Activated CD8-positive, alpha-beta memory T cell treated with anti-CD3 and anti-CD28 coated beads for 24 hours (primary cell): ENCODE data around the gene HS6ST1.

Source experiments
- DNase-seq: peaks from one replicate; pipeline ENCODE4 v3.0.0-alpha.2; 2020

Gene HS6ST1

DNA sequence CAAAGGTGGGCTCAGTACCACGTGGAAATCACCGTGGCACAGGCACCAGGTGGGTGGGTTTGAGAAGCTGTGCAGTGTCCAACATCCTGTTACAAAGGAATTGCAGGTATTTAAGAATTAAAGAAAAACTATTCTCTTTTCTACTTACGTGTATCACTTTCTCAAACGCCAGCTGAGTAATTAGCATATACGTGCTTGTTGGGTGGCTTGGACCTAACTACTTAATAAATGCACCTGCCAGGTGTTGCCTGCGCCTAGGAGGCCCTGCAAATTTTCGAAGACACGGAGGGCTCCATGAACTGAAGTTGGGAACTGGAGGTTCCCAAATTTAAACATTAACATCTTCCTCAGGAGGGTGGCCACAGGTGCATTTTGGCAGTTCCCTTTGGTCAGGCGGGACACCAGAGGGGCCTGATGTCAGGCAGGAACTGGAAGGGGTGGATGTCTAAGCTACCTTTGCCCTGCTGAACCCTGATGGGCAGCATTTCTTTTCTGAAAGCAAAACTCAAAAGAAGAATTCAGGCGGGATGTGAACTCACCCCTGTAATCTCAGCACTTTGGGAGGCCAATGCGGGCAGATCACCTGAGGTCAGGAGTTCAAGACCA is 84.8 kb downstream of the HS6ST1 start:
- no peak for DNase-seq

- peak; percentile 94 for DNase-seq
Measured at GRCh38 chr2:128232965-128233789, 85.5 kb downstream of the HS6ST1 start.

- DNase-seq: no peak
Measured at GRCh38 chr2:128228894-128229293, 89.8 kb downstream of the HS6ST1 start.

DNA sequence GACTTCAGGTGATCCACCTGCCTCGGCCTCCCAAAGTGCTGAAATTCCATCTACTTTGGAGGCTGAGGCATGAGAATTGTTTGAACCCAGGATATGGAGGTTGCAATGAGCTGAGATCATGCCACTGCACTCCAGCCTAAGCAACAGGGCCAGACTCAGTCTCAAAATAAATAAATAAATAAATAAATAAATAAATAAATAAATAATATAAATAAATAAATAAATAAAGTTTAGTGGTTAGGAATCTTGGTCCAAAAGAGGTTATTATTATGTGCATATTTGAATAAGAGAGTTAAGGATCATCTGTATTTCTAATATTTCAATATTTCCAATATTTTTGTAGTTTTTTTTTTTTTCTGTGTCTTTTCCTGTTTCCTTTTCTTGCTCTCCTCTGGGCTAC is 90.8 kb downstream of the HS6ST1 start:
- no peak for DNase-seq

DNA sequence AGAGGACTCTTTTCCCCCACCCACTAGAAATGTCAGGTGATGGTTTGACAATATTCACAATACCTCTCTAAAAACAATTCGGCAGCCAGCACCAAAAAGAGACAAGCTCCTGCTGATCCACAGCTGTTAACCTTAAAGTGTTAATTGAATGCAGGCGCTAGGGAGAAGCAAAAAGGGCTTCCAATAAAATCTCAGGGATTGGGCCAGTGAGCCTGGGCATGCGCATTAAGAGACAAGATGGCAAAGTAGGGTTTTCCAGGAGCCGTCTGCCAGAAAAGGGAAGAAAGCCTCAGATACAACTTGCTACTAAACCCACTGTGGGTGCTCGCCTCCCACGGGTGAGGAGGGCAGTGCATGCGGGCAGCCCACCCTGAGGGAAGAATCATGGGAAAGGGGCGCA is 98.8 kb downstream of the HS6ST1 start:
- DNase-seq: no peak

DNA sequence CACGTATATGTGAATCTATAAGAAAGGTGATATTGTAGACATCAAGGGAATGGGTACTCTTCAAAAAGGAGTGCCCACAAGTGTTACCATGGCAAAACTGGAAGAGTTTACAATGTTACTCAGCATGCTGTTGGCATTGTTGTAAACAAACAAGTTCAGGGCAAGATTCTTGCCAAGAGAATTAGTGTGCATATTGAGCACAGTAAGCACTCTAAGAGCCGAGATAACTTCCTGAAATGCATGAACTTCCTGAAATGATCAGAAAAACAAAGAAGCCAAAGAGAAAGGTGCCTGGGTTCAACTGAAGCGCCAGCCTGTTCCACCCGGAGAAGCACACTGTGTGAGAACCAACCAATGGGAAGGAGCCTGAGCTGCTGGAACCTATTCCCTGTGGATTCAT is 101.0 kb downstream of the HS6ST1 start:
- no peak for DNase-seq

GRCh38 chr2:128215897-128216642 is 102.6 kb downstream of the HS6ST1 start:
- no peak for DNase-seq
